NCI-H2171 (cell line): ENCODE measurements around the gene ASPG.

Experiments used
- DNase-seq: peaks from one replicate; lab custom pipeline; 2025; lab: John Stamatoyannopoulos, UW

The ASPG gene

DNA sequence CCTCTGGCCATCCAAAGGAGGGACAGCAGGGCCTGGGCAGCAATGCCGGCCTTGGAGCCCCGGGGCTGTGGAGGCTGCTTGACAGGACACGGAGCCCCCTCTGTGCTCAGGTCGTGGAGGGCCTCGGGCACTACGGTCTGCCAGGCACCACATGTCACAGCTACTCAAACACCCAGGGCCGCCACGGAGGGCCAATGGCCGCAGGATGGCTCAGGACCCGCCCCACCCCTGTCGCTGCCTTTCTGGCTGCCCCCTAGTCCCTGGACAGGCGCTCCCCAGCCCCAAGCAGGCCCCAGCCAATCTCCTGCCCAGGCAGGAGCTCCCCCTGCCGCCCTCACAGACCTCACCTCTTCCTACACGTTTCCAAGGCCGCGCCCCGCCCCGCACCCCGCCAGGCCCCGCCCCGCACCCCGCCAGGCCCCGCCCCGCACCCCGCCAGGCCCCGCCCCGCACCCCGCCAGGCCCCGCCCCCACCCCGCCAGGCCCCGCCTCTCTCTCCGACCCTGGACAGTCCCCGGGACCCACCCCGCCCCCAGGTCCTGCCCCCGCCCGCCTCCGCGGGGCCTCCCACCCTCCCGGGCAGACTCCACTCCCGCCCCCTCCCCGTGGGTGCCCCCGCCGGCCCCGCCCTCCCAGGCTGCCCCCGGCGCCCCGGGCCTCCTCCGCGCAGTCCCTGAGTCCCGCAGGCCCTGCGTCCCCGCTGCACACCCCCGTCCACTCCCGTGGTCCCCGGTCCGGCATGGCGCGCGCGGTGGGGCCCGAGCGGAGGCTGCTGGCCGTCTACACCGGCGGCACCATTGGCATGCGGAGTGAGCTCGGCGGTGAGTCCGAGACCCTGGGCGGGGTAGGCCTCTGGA lies at the start of gene ASPG:
TSS of gene ASPG (plus strand) at position 669 of the 857 bp plus-strand sequence. CDS start at position 740, 71 bp downstream.
- DNase-seq = no peak

DNA sequence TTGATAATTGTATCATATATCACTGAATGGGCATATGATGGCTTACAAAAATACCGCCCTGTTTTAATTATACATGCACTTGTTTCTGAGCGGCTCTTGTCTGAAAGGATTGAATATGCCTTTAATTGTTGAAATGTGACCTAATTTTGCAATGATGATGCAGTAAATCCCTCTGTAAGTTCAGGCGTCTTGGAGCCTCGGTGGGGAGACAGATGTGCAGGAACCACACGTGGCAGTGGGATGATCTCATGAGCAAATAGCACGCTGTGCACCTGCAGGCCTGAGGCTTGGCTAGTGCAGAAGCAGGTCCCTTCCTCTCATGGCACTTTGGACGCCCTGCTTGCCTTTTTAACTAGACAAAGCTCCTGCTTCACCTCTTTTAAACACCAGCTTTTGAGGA lies 49.3 kb upstream of the ASPG start:
- no peak for DNase-seq

DNA sequence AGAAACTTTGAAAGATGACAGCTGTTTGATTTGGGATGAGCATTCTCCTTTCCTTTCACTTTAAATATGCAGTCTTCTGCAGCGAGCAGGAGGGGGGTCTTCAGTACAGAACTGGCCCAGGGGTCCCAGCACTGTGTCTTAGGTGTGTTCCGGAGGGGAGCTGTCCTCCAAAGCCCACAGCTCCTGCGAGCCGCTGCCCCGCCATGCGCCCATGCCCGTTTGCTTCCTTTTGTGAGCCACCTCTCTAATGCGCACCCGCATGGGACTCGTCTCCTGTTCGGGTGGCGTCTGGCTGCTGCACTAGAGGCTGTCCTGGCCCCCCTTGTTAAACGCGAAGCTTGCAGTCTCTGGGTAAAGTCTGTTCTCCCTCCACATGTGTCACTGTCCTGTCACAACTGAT lies 48.4 kb upstream of the ASPG start:
- no peak for DNase-seq

DNA sequence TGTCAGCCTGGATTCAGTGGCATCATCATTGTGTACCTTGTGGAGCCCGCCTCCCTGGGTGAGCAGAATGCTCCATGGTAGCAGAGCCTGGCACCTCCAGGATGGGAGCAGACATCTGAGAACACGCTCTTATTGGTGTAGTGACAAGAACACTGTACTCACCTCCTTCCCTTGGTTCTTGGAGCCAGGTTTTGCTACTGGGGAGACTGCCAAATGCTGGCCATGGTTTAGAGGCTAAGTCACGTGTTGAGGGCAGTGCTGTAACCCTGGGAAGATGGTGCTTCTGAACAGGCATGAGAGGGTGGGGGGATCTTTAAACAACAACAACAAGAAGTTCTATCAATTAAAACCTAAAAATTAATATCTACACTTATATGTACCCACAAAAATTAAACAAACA lies 47.6 kb upstream of the ASPG start:
- no peak for DNase-seq

DNA sequence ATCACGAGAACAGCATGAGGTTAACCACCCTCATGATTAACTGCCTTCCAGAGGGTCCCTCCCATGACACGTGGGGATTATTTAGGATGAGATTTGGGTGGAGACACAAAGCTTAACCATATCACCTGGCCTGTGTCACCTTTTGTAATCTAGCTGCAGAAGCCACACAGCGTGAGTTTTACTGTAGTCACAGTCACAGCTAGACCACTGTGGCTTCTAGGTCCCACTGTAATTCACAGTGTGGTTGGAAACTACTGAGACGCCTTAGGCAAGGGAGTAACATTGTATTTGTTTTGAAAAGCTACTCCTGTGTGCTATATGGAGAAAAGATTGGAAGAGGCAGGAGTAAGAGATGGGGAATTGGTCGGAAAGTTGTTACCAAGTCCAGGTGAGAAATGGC lies 46.3 kb upstream of the ASPG start:
- no peak for DNase-seq

DNA sequence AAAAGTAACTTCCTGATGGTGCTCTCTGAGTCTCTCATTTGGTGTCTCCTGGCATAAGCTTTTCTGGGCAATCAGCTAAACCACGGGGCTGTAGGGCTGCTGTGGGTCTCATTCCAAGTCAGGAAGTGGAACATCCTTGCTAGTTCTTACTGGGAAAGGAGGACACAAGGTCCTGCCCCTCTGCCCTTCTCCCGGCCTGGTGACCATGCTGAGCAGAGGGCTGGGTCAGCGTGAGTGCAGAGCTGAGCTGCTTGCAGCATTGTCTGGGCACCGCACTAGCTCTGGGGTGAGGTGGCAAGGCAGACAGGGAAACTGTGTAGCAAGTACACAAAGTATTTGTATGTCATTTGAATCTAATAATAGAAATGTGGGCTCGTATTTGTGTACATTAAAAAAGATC lies 45.0 kb upstream of the ASPG start:
- no peak for DNase-seq

GRCh38 chr14:104041430-104042104 lies 43.9 kb upstream of the ASPG start:
- no peak for DNase-seq

DNA sequence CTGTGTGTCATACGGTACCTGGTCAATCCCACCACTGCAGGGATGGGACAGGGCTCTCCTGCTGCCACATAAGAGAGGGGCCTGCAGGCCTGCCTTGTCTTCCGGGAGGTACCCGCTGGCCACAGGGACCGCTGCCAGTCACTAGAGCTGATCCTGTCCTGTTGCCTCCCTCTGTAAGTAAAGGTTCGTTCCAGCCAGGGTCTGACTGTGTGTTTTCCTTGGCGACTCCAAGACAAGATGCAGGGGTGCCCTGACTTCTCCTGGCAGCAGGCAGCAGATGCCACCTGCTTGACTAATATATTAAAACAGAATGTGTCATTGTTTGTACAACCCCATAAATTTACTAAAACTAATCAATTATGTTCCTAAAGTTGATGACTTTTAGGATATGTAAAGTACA lies 41.5 kb upstream of the ASPG start:
- no peak for DNase-seq

DNA sequence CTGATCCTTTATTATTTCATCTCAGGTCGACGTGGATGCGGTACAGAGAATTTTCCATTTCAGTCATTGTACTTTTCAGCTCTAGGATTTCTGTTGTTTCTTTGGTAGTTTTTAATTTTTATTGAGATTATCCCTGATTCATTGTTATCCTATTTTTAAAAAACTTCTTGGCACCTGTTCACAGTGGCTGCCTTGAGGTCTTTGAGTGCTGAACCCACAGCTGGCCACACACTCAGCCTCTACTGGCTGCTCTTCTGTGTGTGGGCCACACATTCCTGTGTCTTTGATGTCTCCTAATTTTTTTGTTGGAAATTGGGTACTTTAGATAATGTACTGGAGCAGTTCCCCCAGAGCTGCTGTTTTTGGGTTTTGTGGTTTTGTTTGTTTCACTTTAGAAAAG lies 37.7 kb upstream of the ASPG start:
- DNase-seq = no peak

DNA sequence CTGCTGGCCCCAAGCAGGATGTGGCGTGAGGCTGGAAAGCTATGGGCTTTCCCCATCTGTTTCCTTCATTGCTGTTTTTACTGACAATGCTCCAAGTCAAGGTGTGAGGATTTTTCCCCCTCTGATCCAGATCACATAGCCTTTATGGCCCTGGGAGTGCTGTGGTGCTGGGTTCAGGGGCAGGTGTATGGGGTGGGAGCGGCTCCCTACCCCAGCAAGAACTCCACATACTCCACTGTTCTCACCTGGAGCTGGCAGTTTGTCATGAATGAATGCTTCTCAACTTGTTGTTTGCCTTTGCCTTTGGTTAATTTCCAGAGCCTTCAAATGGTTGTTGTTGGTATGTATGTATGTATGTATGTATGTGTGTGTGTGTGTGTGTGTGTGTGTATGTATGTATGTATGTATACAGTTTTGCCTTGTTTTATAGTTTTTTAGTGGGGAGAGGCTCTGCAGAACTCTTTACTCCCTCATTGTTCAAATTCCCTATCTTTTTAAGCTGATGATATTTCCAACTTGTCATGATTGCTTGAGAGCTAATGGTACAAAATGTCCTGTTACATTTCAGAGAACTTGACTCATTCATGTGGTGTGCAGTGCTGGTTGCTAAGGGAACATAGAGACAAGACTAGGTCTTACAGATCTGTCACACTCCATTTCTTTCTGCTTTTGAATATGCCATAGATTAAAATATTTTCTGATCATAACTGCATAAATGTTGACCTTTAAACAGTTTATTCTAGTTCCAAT lies 36.6 kb upstream of the ASPG start:
- no peak for DNase-seq

- no peak for DNase-seq
Observed at GRCh38 chr14:104049576-104050240, 35.8 kb upstream of the ASPG start.

GRCh38 chr14:104051092-104051813 lies 34.2 kb upstream of the ASPG start:
- no peak for DNase-seq

- no peak for DNase-seq
Observed at GRCh38 chr14:104054222-104054905, 31.1 kb upstream of the ASPG start.

DNA sequence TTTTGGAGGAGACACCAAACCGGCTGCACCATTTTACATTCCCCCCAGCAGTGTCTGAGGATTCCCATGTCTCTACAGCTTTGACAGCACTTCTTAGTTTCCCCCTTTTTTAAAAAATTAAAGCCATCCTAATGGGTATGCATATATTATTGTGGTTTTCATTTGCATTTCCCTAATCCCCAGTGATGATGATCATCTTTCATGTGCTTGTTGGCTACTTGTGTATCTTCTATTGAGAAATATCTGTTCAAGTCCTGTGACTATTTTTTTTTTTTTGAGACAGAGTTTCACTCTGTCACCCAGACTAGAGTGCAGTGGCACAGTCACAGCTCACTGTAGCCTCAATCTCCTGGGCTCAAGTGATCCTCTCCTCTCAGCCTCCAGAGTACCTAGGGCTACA lies 23.2 kb upstream of the ASPG start:
- DNase-seq = no peak

GRCh38 chr14:104064003-104064402 lies 21.5 kb upstream of the ASPG start:
- no peak for DNase-seq

GRCh38 chr14:104066279-104066678 lies 19.2 kb upstream of the ASPG start:
- DNase-seq = no peak

GRCh38 chr14:104066719-104067295 lies 18.7 kb upstream of the ASPG start:
- DNase-seq = no peak

DNA sequence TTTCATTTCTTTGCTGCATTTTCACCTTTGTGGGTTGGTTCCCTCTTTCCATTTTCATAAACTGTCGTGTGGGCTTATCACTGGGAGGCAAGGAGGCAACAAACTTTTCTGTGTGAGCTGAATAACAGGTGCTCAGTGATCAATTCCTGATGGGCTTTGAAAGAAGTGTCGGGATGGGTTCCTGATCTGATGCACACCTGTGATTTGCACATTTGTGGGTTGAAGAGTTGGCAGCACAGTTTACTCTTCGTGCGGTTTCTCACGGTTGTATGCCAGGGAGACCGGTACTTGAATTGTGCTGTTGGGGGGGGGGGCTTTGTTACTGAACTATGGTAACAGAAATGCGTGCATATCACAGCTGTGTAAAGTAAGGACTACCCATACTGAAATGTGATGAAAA lies 16.0 kb upstream of the ASPG start:
- no peak for DNase-seq

- no peak for DNase-seq
Observed at GRCh38 chr14:104072586-104072985, 12.9 kb upstream of the ASPG start.

GRCh38 chr14:104073764-104074163 lies 11.7 kb upstream of the ASPG start:
- no peak for DNase-seq
